HepG2 (cell line): ENCODE measurements around the gene CSNK2A2. TPM values are rescaled to one million over a fixed set of nuclear protein-coding genes. Genes with fewer than 3 reads are reported as not detected.

ENCODE experiments used
- ATAC-seq: fragments of 200-7000 bp; cut with Tn5 transposase; 3 replicates; pipeline ENCODE4 v1.9.1; 2020; ENCODE audit warnings: mild to moderate bottlenecking, moderate library complexity
- BruUV-seq: library from RNA; stranded (reverse); fragments of 400-500 nt; replicated peaks from 2 replicates; lab custom pipeline; 2021; lab: Mats Ljungman, UMichigan
- CTCF ChIA-PET: fragments of 300-600 bp; formaldehyde crosslinking; extraction: SDS; loops from one replicate; lab custom pipeline; 2021; ENCODE audit warnings: low total read pairs, inconsistent platforms, low intra/inter-chr PET ratio; lab: Yijun Ruan, JAX
- POLR2A ChIA-PET: fragments of 350-600 bp; sonication (Branson Sonifier 250); formaldehyde crosslinking; loops from one replicate; lab custom pipeline; 2020; ENCODE audit warnings: antibody characterized with exemption, inconsistent platforms; lab: Yijun Ruan, JAX
- DNase-seq: peaks from one replicate; pipeline ENCODE4 v3.0.0-alpha.2; 2015; ENCODE audit warnings: low spot score
- FAIRE-seq: peaks from 3 replicates; lab custom pipeline; 2011; peaks lifted over from hg19 to GRCh38; lab: Jason Lieb, UNC
- H2AFZ ChIP-seq: one replicate; pipeline ENCODE4 v1.6.1; 2011; ENCODE audit warnings: low read length, inconsistent platforms
- H3K27ac ChIP-seq: fragments of 300-600 bp; 3 replicates; pipeline ENCODE4 v1.8.0; 2011; ENCODE audit warnings: mixed run types, mild to moderate bottlenecking, mixed read lengths, low read length, inconsistent platforms; ENCODE audit not compliant: insufficient read depth; ENCODE audit errors: extremely low read length
- H3K27me3 ChIP-seq, 2 experiments: fragments of 200-600 bp in 1 of 2; 2 replicates in 1 of 2; 3 replicates in 1 of 2; pipeline versions ENCODE4 v1.6.0 to v1.8.0; 2011; ENCODE audit warnings: low read length in 2 of 2, mild to moderate bottlenecking in 2 of 2, moderate library complexity in 2 of 2, inconsistent platforms in 1 of 2; ENCODE audit not compliant: insufficient read depth in 2 of 2, control insufficient read depth in 1 of 2
- H3K36me3 ChIP-seq, 2 experiments: fragments of 200-600 bp in 1 of 2; replicated peaks in 1 of 2; 2 replicates in 1 of 2; 3 replicates in 1 of 2; pipeline versions ENCODE4 v1.5.1 to v1.8.0; 2011; ENCODE audit warnings: low read length in 2 of 2, inconsistent platforms in 1 of 2; ENCODE audit not compliant: insufficient read depth in 2 of 2, control insufficient read depth in 1 of 2
- H3K4me1 ChIP-seq: 2 replicates; pipeline ENCODE4 v1.5.1; 2012; ENCODE audit warnings: low read length, inconsistent platforms; ENCODE audit not compliant: insufficient read depth
- H3K4me2 ChIP-seq: 2 replicates; pipeline ENCODE4 v1.6.0; 2011; ENCODE audit warnings: low read depth, low read length, inconsistent platforms
- H3K4me3 ChIP-seq, 3 experiments: fragments of 200-600 bp in 1 of 3; sonication (generic), shearing (Covaris generic) in 1 of 3; replicated peaks in 1 of 3; 2 replicates each; pipeline ENCODE4 v1.5.1; 2011 to 2016; ENCODE audit warnings: low read length in 3 of 3, inconsistent platforms in 2 of 3, low read depth in 2 of 3, mild to moderate bottlenecking in 2 of 3, control low read depth in 1 of 3, mixed read lengths in 1 of 3; ENCODE audit not compliant: insufficient read depth in 1 of 3
- H3K79me2 ChIP-seq: one replicate; pipeline ENCODE4 v1.6.1; 2011; ENCODE audit warnings: low read length, inconsistent platforms; ENCODE audit not compliant: insufficient read depth
- H3K9ac ChIP-seq: 2 replicates; pipeline ENCODE4 v1.6.0; 2011; ENCODE audit warnings: mild to moderate bottlenecking, low read depth, low read length, inconsistent platforms; ENCODE audit not compliant: insufficient read depth
- H3K9me3 ChIP-seq: 2 replicates; pipeline ENCODE4 v1.5.1; 2012; ENCODE audit warnings: mild to moderate bottlenecking, low read length
- H4K20me1 ChIP-seq: 2 replicates; pipeline ENCODE4 v1.6.0; 2011; ENCODE audit warnings: inconsistent platforms, mild to moderate bottlenecking, low read length, moderate library complexity; ENCODE audit not compliant: insufficient read depth
- CREB1 ChIP-seq, 2 experiments: fragments of 450-650 bp in 1 of 2; IDR thresholded peaks; 2 replicates each; pipeline ENCODE4 v1.6.1; 2016 to 2017; ENCODE audit warnings: control low read depth in 1 of 2, mild to moderate bottlenecking in 1 of 2, missing compliant biosample characterization in 1 of 2, missing genetic modification characterization in 1 of 2
- IRX3 ChIP-seq: sonication (generic); formaldehyde crosslinking; IDR thresholded peaks from 2 replicates; pipeline ENCODE4 v1.8.1; 2023; ENCODE audit warnings: mild to moderate bottlenecking, low read depth, missing genetic modification reagents, borderline replicate concordance
- PHF20 ChIP-seq: sonication (generic); formaldehyde crosslinking; IDR thresholded peaks from 2 replicates; pipeline ENCODE4 v1.5.0; 2020; ENCODE audit warnings: mild to moderate bottlenecking, missing genetic modification reagents
- SMARCC2 ChIP-seq: fragments of 450-650 bp; IDR thresholded peaks from 2 replicates; pipeline ENCODE4 v1.6.1; 2017; ENCODE audit warnings: antibody characterized with exemption, mild to moderate bottlenecking
- ZBTB21 ChIP-seq: sonication (generic); formaldehyde crosslinking; IDR thresholded peaks from 2 replicates; pipeline ENCODE4 v1.4.0; 2020; ENCODE audit warnings: missing genetic modification reagents
- ZFY ChIP-seq: sonication (generic); formaldehyde crosslinking; IDR thresholded peaks from 2 replicates; pipeline ENCODE4 v1.4.0; 2020; ENCODE audit warnings: missing genetic modification reagents
- ZNF121 ChIP-seq: sonication (generic); formaldehyde crosslinking; IDR thresholded peaks from 2 replicates; pipeline ENCODE4 v1.5.0; 2020; ENCODE audit warnings: mild to moderate bottlenecking, missing genetic modification reagents
- ZNF501 ChIP-seq: sonication (generic); formaldehyde crosslinking; IDR thresholded peaks from 2 replicates; pipeline ENCODE4 v1.5.1; 2020; ENCODE audit warnings: mild to moderate bottlenecking, moderate library complexity, missing genetic modification reagents
- WGBS: methylation state at CpG from one replicate; pipeline ENCODE4 v1.1.6; 2017; ENCODE audit warnings: low lambda C conversion rate; 5-methylcytosine and 5-hydroxymethylcytosine counted together
- in situ Hi-C: cut with HindIII; loops from 2 replicates; pipeline ENCODE4 v1.10.0; 2017; ENCODE audit warnings: low pct_unique_long_range_greater_than_20kb; ENCODE audit not compliant: extremely low pct_ligation_motif_present
- intact Hi-C: fragments of 100-400 bp; cut with micrococcal nuclease; formaldehyde crosslinking; loops from one replicate; pipeline ENCODE4 v1.10.0; 2022; ENCODE audit not compliant: unreplicated experiment
- polyA plus RNA-seq, 8 experiments: library from polyadenylated mRNA; depleted of rRNA in 3 of 8; stranded (reverse) in 7 of 8; unstranded in 1 of 8; fragments of >200 nt; fragmentation: Illumina TruSeq in 4 of 8; extraction: Trizol in 4 of 8; gene quantifications; 2 replicates each; pipeline versions ENCODE4 v1.2.1 to v1.2.3, GENCODE V29; 2011 to 2016; ENCODE audit warnings: low read depth in 4 of 8, missing spikeins in 1 of 8, mixed read lengths in 1 of 8; ENCODE audit not compliant: insufficient read depth in 1 of 8
- total RNA-seq, 5 experiments: library from RNA; depleted of rRNA; stranded (reverse); fragments of >200 nt; fragmentation: Illumina TruSeq; extraction: Trizol; gene quantifications; 2 replicates each; pipeline ENCODE4 v1.2.3, GENCODE V29; 2016; ENCODE audit warnings: low read depth in 1 of 5
- TF ChIP-seq, protein P1 (sequence below): sonication (generic); formaldehyde crosslinking; IDR thresholded peaks from 2 replicates; pipeline ENCODE4 v1.5.1; 2020; ENCODE audit warnings: mild to moderate bottlenecking, missing genetic modification reagents, borderline replicate concordance

The CSNK2A2 gene
- total and polyA plus RNA-seq, 2 of the 13 experiments (the other 11 are each of a cell fraction or from before 2014, with no cell fraction given) = 46.4 to 56.9 TPM

DNA sequence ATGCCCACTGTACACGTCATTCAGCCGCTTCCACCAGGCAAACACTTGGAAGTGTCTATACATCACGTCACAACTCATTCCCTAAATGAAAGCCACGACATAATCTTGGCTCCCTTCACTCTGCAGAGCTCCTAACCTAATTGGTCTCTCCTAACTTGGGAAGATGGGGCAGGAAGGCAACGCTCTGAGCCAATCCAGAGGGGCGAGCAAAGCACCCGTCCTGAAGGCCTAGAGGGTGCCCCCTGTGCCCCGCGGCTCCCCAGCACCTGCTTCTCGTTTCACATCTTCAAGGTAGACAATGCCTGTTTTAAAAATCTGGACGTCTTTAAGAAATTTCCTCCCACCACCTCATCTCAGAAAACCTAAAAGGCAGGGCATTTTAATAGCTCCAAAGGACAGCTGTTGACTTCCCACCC, 1.0 kb downstream of the CSNK2A2 start:
- peak overlapping the region; percentile 89 for H3K4me2 ChIP-seq
- peak; percentile 48 for ATAC-seq
- H2AFZ ChIP-seq = no peak overlapping the region
- no peaks in the 10 kb centered on the region for H3K9me3 ChIP-seq
- H3K79me2 ChIP-seq = peaks cover 42% of the 10 kb centered on the region
- no peaks in the 10 kb centered on the region for H4K20me1 ChIP-seq
- WGBS = 17% methylated on average over 11 of the region's 11 CpGs
- ChIA-PET POLR2A (interaction anchor here (1.1 kb wide), 1 partner anchor 172 kb away, joined by 5 read pairs; no protein-coding TSS in a partner anchor), CTCF (no interaction called here)
- TF ChIP-seq ZBTB21 (CRISPR knock-in tag) = peak; percentile 53; the same call in 1 of the 2 replicates
- no peak for TF ChIP-seq SMARCC2
- TF ChIP-seq PHF20 (CRISPR knock-in tag) = no peak
- 0 out of 2 replicates have a peak, but pooled peaks have one; percentile 29 for TF ChIP-seq IRX3
- TF ChIP-seq ZNF121 (CRISPR knock-in tag) = no peak
- TF ChIP-seq CREB1 (IDR thresholded peaks at IDR 0.05) = peak; percentile 83
- no peak for TF ChIP-seq CREB1 (CRISPR knock-in tag; IDR thresholded peaks at IDR 0.05)
- 0 out of 2 replicates have a peak, but pooled peaks have one; percentile 1 for TF ChIP-seq ZFY (CRISPR knock-in tag)
- TF ChIP-seq, protein P1, sequence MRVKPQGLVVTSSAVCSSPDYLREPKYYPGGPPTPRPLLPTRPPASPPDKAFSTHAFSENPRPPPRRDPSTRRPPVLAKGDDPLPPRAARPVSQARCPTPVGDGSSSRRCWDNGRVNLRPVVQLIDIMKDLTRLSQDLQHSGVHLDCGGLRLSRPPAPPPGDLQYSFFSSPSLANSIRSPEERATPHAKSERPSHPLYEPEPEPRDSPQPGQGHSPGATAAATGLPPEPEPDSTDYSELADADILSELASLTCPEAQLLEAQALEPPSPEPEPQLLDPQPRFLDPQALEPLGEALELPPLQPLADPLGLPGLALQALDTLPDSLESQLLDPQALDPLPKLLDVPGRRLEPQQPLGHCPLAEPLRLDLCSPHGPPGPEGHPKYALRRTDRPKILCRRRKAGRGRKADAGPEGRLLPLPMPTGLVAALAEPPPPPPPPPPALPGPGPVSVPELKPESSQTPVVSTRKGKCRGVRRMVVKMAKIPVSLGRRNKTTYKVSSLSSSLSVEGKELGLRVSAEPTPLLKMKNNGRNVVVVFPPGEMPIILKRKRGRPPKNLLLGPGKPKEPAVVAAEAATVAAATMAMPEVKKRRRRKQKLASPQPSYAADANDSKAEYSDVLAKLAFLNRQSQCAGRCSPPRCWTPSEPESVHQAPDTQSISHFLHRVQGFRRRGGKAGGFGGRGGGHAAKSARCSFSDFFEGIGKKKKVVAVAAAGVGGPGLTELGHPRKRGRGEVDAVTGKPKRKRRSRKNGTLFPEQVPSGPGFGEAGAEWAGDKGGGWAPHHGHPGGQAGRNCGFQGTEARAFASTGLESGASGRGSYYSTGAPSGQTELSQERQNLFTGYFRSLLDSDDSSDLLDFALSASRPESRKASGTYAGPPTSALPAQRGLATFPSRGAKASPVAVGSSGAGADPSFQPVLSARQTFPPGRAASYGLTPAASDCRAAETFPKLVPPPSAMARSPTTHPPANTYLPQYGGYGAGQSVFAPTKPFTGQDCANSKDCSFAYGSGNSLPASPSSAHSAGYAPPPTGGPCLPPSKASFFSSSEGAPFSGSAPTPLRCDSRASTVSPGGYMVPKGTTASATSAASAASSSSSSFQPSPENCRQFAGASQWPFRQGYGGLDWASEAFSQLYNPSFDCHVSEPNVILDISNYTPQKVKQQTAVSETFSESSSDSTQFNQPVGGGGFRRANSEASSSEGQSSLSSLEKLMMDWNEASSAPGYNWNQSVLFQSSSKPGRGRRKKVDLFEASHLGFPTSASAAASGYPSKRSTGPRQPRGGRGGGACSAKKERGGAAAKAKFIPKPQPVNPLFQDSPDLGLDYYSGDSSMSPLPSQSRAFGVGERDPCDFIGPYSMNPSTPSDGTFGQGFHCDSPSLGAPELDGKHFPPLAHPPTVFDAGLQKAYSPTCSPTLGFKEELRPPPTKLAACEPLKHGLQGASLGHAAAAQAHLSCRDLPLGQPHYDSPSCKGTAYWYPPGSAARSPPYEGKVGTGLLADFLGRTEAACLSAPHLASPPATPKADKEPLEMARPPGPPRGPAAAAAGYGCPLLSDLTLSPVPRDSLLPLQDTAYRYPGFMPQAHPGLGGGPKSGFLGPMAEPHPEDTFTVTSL (CRISPR knock-in tag) = 0 out of 2 replicates have a peak, but pooled peaks have one; percentile 12
- 0 out of 2 replicates have a peak, but pooled peaks have one; percentile 33 for TF ChIP-seq ZNF501
- no peak for DNase-seq
- H3K4me1 ChIP-seq = peaks cover 22% of the 10 kb centered on the region
- H3K27ac ChIP-seq = peak overlapping the region; percentile 14
- no TSS peak for BruUV-seq
- FAIRE-seq = no peak
- in situ Hi-C loops = no loop called here
- H3K4me3 ChIP-seq = peak overlapping the region; percentile 64 to 92 (median 91)
- H3K36me3 ChIP-seq = peaks cover 3 to 42% of the 10 kb centered on the region in 2 experiments
- H3K9ac ChIP-seq = peak overlapping the region; percentile 83
- intact Hi-C loops = loop anchor here (10.0 kb wide), 1 partner anchor 172 kb away; the partner anchor contains the start of gene MMP15
- peaks cover 2 to 22% of the 10 kb centered on the region in 2 experiments; a peak in 2 of 5 replicates for H3K27me3 ChIP-seq
